Stimulated activated CD4-positive, alpha-beta T cell treated with anti-CD3 and anti-CD28 coated beads, Interleukin-1b, Interleukin-23, amount 100 ng/mL, for 4 hours (primary cell): ENCODE data around the gene CDCA4.
A peak's percentile ranks its signal among the peaks of the same experiment; 100 is the strongest.

ENCODE experiments used
- DNase-seq, 2 donors: peaks; one replicate each; pipeline ENCODE4 v3.0.0-alpha.2; 2020; ENCODE audit warnings: low read depth in 2 of 2

The CDCA4 gene

DNA sequence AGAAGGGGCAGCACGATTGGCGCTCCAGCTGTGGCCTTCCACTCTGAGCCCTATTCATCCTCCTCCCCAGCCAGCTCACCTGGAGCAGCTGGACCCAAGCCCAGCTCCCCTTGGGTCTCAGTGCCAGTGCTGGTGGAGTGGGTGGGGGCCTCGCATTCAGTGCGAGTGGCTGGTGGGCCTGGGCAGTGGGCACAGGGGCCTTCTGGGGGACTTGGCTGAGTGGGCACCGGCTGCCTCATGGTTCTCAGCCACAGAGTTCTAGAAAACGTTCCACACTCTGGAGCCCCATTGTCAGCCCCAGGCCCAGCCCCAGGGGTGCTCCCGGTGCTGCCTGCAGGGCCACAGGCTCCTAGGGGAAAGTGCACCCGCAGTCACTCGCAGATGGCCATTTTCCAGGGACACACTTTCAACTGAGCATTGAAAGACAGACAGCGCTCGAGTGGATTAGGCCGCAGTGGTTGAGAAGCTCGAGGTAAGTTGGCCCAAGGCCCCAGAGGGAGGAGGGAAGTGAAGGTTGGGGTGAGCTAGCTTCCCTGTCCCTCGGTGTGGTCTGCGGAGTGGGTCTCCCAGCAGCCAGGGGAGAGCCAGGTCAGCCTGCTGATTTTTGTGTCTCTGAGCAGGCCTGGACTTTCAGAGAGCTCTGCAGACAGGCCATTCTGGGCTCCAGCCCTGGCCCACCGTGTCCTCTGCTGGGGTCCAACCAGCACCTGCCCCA, 31.5 kb downstream of the CDCA4 start:
- no peak for DNase-seq

DNA sequence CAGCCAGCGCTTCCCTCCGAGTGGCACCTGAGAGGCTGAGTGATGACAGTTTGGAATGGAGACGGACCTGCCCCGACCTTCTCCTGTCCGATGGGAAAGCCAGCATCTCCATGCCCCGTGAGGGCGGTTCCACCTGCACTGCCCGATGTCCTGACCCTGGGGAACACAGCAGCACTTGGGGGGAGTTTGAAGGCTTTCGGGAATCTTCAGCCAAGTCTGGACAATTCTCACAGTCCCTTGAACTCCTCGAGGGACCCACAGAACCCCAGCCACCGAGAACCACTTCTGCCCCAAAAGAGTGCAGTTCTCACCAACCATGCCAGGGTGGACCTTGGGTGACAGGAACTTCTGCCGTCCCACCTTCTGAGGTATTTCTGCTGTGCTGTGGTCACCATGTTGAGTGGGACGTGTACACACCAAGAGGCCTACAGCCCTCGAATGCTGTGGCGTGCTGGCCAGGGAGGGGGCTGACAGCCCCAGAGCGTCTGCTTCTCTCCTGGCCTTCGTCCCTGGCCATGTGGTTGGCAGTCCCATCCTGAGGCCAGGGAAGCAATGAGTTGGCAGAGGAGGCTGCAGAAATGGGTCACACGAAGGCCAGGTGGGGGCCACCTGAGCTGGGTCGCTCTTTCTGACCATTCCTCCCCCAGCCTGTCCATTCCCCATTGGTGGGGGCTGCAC, 34.3 kb downstream of the CDCA4 start:
- no peak for DNase-seq

DNA sequence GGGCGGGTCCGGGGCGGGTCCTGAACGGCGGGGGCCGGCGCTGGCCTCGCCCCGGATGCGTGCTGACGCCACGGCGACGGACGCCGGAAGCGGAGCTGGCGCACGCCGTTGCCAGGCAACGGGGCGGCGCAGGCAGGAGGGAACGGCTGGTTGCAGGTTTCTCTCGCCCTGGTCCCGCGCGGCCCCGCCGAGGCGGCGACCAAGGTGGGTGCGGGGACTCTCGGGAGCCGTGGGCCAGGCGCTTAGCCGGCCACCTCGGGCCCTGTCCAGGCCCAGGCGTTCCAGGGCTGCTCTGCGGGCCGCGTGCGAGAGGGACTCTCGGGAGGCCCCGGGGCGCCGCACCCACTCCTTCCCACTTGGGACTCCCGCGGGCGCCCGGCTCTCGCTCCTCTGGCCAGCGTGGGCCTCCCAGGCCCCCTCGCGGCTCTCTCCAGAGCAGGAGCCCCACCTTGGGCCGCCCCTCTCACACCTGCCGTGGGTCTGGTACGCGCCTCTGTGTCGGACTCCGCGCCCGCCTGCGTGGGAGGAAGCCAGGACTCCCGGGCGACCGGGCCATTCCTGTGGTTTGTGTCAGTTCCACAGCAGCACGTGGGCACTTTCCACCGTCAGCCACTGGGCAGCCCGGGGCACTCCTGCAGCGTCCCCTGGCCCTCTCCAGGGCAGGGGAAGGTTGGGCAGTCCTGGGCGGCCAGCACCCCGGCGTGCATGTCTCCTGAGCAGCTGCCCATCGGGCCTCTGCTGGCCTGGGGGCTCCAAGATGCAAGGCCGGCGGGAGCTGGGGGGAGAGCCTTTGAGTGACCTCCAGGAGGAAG, 35.0 kb downstream of the CDCA4 start, which contains the start of gene CLBA1:
Gene CLBA1 (plus strand): TSS at position 114 of the 812 bp plus-strand sequence. CDS start 644 bp downstream, at position 758.
- peak; percentile 75 to 85 for DNase-seq

DNA sequence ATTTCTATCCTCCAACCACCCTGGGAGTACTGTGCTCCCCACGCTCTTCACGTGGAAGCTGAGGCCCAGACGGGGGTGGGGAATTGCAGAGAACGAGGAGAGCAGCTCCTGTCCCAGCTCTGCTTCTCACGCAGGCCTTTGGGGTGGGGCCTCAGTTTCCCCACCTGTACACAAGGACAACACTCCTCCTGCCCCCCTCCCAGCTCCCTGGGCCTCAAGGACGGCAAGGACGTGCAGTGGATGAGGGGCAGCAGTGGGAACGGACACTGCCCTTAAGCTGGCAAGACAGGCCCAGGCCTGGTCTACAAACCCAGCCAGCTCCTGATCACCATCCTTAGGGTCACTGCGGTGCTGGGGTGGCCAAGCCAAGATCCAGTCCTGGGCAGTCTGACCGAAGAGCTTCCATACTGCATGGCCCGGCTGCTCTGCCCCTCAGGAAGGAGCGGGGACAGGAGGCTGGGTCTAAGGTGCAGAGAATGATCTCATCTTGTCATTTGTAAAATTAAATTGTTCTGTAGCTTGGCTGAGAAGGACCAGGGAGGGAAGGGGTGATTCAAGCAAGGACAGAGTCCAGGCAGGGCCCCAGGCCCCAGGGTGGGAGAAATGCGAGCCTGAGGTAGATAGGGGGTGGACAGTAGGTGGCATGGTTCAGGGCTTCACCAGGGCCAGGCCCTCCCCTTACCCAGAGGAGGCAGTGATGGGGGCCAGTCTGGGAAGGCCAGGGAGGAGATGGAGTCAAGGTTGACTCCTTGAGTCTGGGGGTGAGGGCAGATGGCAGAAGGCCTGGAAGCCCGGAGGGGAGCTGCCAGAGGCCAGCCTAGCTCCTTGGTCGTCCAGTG, 36.6 kb downstream of the CDCA4 start:
- no peak for DNase-seq

DNA sequence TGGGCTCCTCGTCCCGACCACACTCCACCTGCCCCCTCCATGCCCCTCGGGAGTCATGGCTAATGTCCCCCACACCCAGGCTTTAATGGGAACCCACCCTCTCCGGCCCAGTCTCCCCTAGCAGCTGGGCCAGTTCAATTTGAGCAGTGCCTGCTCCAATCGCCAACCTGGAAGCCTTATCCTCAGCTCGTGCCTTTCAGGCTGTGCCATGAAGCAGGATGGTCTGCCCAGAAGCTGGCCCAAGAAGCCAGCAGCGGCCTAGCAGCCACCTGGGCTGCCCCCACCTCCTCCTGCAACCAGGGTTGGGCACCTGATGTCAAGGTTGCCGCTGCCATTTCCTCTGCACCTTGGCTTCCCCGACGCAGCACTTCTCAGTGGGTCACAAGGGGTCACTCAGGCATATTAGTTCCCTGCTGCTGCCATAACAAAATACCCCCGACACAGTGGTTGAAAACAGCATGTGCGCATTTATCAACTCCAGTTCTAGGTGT, 37.6 kb downstream of the CDCA4 start:
- no peak for DNase-seq

DNA sequence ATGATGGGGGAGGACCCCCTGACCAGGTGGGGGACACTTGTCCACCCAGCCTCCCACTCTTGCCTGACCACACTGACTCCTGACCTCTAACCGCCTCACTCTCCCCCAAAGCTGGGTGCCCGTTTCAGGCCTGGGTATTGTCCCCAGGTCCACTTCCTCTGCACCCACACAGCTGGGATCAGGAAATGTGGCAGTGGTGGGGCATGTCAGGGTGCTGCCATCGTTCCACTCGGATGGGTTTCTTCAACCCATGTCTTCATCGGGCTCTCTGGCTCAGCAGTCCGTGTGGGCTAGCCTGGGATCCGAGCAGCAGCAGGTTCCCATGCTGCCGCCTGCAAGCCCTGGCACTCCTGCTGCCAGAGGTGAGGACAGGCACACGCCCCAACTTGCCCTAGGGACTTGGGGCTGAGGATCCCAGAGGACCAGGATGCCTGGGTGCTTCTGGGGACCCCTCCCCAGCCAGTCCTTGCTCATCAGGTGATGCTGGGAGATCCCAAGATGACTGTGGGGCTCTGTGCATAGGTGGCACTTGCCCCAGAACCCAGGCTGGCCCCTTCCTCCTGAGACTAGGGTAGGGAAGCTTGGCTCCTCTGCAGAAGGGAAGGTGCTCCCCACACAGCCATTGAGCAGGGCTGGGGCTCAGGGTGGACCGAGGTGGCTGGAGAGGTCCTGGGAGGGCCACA, 38.2 kb downstream of the CDCA4 start:
- no peak for DNase-seq

DNA sequence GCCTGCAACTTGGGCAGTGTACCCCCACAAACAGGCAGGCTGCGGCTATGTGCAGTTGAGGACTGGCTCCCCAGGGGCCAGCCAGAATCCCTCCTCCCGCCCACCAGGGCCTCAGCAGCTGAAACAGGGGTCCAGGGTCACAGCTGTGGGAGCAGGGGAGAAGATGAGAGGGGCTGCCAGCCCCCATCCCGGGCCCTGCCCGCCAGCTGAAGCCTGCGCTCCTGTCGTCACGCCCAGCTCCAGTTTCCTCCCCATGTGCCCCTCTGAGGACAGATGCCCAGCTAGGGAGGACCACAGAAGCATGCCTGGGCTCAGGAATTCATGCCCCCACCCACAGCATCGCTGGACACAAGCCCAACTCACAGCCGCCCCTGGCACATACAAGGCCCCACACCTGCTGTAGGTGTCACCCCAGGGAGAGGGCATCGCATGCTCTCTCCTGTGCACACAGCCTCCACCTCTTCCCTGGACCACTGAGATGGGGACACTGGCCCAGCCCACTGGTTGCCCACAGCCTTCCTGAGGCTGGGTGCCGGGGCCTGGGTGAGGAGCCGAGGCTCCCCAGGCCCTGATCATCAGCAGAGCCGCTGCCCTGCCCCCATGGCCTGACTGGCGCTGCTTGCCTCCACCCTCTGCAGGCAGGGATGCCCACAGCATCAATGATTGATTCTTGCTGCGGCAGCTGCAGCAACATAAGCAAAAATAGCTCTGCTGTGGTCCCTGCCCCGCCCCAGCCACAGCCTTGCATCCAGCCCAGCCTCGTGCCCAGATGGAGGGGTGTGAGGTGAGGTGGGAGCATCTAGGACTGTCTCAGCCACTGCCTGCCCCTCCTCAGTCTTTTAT, 39.0 kb downstream of the CDCA4 start:
- DNase-seq, result no peak

DNA sequence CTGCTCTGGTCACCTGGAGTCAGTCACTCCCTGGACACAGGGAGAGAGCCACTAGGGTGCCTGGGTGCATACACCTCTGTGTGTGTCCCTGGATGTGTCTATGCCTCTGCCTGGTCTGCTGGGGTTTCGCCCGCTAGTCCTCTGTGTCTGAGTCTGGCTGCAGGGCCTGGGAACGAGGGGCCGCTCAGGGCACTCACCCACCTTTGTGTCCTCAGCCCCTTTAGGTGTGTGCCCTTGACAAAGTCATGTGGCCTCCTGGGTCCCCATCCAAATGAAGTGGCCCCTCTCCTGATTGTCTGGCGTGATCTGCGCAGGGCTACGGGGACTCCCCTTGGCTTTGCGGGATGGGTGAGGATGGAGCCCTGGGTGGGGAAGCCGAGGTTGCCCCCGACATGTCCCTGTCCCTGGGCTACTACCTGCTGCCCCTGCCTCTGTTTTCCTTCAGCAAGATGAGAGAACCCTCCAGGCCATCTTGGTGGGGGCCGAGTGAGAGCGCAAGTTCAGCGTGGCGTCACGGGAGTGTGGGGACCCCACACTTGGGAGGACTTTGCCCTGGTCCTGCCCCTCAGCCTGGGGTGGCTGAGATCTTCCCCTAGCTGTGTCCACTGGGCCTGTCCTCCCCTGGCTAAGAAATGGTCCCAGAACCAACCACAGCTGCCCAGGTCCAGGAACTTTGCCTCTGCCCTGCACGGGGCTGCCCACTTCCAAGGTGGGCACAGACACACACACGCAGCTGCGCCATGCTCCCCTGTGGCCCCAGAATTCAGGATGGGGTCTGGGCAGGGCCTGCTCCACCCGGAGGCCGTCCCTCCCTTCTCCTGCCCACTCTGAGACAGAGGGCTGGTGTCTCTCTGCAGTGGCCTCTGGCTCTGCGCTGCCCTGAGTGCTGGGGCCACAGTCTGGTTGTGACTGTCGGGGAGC, 40.0 kb downstream of the CDCA4 start:
- no peak for DNase-seq

DNA sequence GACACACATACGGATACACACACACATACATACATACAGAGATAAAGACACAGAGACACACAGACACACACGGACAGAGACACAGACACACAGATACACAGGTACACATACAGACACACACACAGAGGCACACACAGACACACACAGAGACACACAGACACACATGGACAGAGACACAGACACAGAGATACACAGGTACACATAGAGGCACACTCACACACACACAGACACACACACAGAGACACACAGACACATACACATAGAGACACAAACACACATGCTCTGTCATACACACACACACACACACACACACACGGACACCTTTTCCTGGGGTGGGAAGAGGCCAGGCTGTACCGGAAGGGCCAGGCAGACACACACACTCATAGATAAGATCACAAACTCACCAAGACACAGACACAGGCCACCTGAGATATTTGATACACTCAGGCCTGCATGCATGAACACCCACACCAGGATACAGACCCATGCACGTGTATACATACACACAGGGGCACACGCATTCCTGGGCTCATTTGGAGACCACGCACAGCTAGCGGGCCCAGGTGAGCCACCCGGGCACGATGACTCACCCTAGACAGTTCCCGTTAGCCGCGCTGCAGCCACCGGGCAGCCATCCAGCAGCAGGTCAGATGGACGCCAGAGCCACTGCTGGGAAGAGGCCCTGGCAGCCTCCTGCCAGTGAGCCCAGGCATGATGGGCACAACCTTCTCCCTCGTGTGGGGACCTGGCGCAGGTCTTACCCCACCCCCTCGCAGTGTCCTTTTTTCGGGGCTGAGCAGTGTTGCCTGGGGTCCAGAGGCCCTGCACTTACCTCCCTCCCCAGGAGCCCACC, 40.9 kb downstream of the CDCA4 start:
- DNase-seq, result no peak

DNA sequence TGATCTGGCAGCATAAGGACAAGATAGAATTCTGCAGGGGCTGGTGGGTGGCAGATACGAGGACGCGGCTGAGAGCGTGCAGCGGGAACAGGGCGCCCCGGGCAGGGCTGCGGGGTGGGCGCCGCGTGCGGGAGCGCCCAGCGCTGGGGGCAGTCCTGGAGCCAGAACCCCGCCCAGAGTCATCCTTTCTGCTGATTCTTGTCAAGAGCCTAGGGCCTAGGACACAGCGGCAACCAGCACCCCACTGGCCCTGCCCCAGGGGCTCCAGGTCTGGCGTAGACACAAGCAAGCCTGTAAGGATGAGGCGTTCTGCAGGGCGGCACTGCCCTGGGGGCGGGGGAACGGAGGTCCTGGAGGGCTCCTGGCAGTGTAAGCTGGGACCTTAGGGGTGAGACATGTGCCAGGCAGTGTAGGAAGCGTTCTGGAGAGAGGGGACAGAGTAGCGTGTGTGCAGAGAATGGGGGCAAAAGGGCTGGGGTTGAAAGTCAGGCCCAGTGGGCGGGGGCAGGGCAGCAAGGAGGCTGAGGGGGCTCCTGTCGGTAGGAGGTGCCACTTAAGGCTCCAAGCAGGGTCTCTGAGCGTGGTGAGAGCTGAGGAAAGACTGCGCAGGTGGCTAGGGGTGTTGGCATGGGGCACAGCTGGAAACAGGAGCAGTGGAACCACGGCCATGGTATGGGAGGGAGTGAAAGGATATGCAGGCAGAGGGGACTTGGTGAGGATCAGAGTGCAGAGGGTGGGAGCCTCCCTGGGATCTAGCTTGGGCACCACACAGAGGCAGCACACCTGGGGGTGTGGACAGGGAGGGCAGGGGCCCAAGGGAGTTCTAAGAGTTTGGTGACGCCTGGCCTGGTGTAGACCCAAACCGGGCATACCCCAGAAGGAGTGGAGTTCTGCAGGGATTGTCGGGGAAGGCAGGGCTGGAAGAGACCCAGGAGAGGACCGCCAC, 41.9 kb downstream of the CDCA4 start:
- no peak for DNase-seq

DNA sequence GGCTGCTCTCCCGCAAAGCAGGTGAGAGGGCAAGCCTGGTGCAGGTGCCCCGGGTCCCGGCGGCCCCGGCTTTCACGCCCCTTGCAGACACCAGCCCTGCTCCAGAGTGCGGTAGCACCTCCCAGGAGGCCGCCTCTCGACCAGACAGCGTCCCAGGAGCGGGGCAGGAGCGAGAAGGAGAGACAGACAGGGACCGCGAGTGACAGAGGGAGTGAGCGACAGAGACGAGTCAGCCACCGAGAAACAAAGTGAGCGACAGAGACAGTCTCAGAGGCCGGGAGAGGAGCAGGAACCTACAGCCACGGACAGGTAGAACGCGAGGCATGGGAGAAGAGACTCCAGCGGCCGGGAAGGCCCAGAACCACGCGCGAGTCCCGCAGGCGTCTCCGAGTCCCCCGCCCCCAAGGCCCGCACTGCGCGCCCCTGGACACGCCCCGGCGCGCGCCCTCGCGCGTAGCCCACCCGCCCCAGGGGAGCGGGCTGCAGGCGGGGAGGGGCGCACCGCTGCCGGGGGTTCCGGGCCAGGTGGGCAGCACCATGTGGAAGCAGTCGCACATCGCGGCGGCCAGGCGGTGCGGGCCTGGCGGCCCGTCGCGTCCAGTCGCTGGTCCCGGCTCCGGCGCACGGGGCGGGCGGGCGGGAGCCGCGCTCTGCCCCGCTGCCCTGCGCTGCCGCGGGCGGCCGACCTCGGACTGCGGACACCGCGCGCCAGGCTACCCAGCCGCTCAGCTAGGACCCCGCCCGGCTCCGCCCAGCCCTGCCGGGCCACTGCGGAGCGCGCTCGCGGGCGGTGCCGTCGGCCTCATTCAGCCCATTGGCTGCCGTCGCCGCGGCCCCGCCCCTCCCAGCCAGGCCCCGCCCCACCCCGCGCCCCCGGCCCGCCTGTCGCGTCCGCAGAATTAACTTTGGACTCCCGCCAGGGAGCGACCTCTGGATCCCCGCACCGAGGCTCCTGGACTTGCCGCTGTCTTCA, 42.9 kb downstream of the CDCA4 start, which contains the start of gene AHNAK2:
Gene AHNAK2 (minus strand): TSS at position 694 of the 973 bp plus-strand sequence. CDS start 137 bp downstream, at position 557.
- peak in 1 of 2 donors; percentile 55 for DNase-seq

DNA sequence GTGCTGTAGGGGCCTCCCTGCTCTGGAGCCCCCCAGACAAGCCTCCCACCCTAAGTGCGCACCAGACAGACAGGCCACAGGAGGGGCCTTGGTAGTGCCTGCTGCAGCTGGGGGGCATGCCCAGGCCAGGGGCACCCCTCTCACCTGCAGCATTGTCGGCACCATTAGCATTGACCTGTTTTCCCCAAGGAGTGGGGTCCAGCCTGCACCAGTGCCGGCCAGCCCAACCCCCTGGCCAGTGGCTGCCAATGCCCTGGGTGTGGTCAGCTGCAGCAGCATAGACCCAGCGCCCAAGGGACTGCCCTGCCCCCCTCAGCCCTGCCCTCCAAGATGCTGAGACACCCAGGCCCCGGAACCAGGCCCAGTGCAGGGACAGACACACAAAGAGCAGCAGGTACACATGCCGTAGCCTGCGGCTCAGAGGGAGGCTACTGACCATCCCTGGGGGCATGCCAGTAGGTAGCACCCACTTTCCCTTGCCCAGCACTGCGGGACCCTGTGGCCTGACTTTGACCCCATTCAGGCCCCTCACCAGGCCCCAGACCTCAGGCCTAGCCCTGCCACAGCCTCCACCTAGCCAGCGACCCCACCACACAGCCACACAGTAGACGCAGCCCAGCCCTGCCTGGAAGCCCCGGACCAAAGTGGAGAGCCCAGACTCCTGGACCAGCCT, 43.7 kb downstream of the CDCA4 start:
- no peak for DNase-seq

DNA sequence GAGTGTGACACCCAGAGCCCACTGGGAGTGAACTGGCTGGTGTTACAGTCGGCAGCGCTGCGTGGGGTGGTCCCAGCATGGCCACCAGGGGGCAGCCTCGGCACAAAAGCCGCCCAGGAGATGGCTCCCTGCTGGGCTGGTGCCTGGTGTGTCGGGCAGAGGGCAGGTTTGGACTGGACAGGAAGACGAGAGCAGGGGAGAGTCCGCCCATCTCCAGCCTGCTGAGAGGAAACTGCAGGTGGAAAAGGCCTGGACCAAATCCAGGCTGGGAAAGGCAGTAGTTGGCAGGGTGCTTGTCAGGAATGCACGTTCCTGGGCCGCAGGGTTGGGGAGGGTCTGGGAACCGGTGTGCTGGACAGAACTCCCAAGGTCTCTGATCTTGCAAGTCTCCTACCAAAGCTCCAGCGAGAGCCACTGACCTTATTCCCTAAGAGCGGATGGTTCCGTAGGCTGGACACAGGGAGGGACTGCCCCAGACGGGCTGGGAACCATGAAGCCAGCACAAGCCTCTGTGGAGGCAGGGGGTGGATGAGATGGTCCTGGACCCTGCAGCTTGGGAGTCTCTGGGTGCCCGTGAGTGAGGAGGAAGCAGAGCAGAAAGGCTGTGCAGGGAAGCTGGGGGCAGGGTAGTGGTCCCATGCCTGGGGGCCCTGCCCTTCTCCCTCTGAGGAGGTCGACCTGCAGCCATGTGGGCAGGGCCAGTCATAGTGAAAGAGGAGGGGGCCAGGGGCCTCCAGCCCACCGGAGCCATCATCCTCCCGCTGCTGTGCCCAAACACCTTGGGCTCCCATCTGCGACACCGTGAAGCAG, 44.5 kb downstream of the CDCA4 start:
- peak; percentile 84 to 87 for DNase-seq
